OCI-LY3 (cell line): ENCODE measurements around the gene CNGA4.

Source experiments
- CTCF ChIP-seq: fragments of 200-600, 300-600 bp; sonication (generic); IDR thresholded peaks from 2 replicates; pipeline ENCODE4 v1.5.1; 2014; ENCODE audit warnings: antibody characterized with exemption, low read length, low read depth
- EZH2phosphoT487 ChIP-seq: fragments of 200-600 bp; shearing (Covaris generic); IDR thresholded peaks from 2 replicates; pipeline ENCODE4 v1.6.1; 2018; ENCODE audit warnings: antibody characterized with exemption, mixed run types, low read depth

GRCh38 chr11:6237266-6237665, 1.6 kb upstream of the CNGA4 start:
- TF ChIP-seq CTCF: no peak
- TF ChIP-seq EZH2phosphoT487: no peak
